GM23338 (cell line): ENCODE data around the gene TOM1L2. TPM values are rescaled to one million over a fixed set of nuclear protein-coding genes. Genes with fewer than 3 reads are reported as not detected.

Source experiments
- ATAC-seq: fragments of 200-7000 bp; cut with Tn5 transposase; 3 replicates; pipeline ENCODE4 v1.9.1; 2020
- DNase-seq: peaks from one replicate; pipeline ENCODE4 v3.0.0-alpha.2; 2015; ENCODE audit warnings: low spot score
- H2AFZ ChIP-seq: fragments of 200-600 bp; sonication (generic); 2 replicates; pipeline ENCODE4 v1.8.0; 2016; ENCODE audit warnings: antibody characterized with exemption, mild to moderate bottlenecking, moderate library complexity
- H3F3A ChIP-seq: fragments of 200-600 bp; sonication (generic); replicated peaks from 2 replicates; pipeline ENCODE4 v1.8.0; 2017; ENCODE audit warnings: antibody characterized with exemption, mixed run types, low read depth
- H3K27ac ChIP-seq: fragments of 200-600 bp; sonication (generic); 2 replicates; pipeline ENCODE4 v1.6.1; 2016; ENCODE audit warnings: low read depth
- H3K27me3 ChIP-seq: fragments of 200-600 bp; sonication (generic); 2 replicates; pipeline ENCODE4 v1.8.0; 2016; ENCODE audit warnings: mild to moderate bottlenecking, mixed run types, moderate library complexity; ENCODE audit not compliant: insufficient read depth
- H3K36me3 ChIP-seq: fragments of 200-600 bp; sonication (generic); 2 replicates; pipeline ENCODE4 v1.8.0; 2016; ENCODE audit warnings: mild to moderate bottlenecking; ENCODE audit not compliant: insufficient read depth
- H3K4me1 ChIP-seq: fragments of 200-600 bp; sonication (generic); 2 replicates; pipeline ENCODE4 v1.8.0; 2016; ENCODE audit warnings: mild to moderate bottlenecking, moderate library complexity; ENCODE audit not compliant: insufficient read depth
- H3K4me2 ChIP-seq: fragments of 200-600 bp; sonication (generic); 2 replicates; pipeline ENCODE4 v1.7.1; 2017; ENCODE audit warnings: mixed run types
- H3K4me3 ChIP-seq: fragments of 200-600 bp; sonication (generic); 2 replicates; pipeline ENCODE4 v1.6.1; 2016; ENCODE audit warnings: mixed run types
- H3K79me2 ChIP-seq: fragments of 200-600 bp; sonication (generic); replicated peaks from 2 replicates; pipeline ENCODE4 v1.8.0; 2017; ENCODE audit warnings: mild to moderate bottlenecking; ENCODE audit not compliant: insufficient read depth
- H3K9me2 ChIP-seq: fragments of 200-600 bp; sonication (generic); 2 replicates; pipeline ENCODE4 v1.8.0; 2017; ENCODE audit not compliant: insufficient read depth
- H4K20me1 ChIP-seq: fragments of 200-600 bp; sonication (generic); replicated peaks from 2 replicates; pipeline ENCODE4 v1.8.0; 2017; ENCODE audit warnings: mild to moderate bottlenecking; ENCODE audit not compliant: insufficient read depth
- H3K27ac Mint-ChIP-seq: 2 replicates; pipeline ENCODE4 v1.8.0; 2020; ENCODE audit warnings: inconsistent platforms, mild to moderate bottlenecking, moderate library complexity, mixed read lengths
- H3K27me3 Mint-ChIP-seq: 3 replicates; pipeline ENCODE4 v1.8.0; 2022; ENCODE audit warnings: low read depth, mild to moderate bottlenecking, moderate library complexity, mixed read lengths, inconsistent platforms; ENCODE audit not compliant: insufficient read depth, poor library complexity
- H3K36me3 Mint-ChIP-seq: 3 replicates; pipeline ENCODE4 v1.8.0; 2021; ENCODE audit warnings: low read depth, mild to moderate bottlenecking, inconsistent platforms, moderate library complexity, mixed read lengths
- H3K4me1 Mint-ChIP-seq: 3 replicates; pipeline ENCODE4 v1.8.0; 2020; ENCODE audit warnings: mild to moderate bottlenecking, inconsistent platforms, mixed read lengths
- H3K4me3 Mint-ChIP-seq: 3 replicates; pipeline ENCODE4 v1.8.0; 2021; ENCODE audit warnings: moderate library complexity, mild to moderate bottlenecking, inconsistent platforms, mixed read lengths
- H3K9me3 Mint-ChIP-seq: 3 replicates; pipeline ENCODE4 v1.8.0; 2020; ENCODE audit warnings: moderate library complexity, mild to moderate bottlenecking, inconsistent platforms, mixed read lengths
- CREB1 ChIP-seq: fragments of 250-450 bp; sonication (Bioruptor Pico); IDR thresholded peaks from 2 replicates; pipeline ENCODE4 v1.5.0; 2020; ENCODE audit warnings: low read depth, mild to moderate bottlenecking, moderate library complexity
- EZH2 ChIP-seq: fragments of 200-600 bp; sonication (generic); IDR thresholded peaks from one replicate; pipeline ENCODE4 v1.8.0; 2017; ENCODE audit warnings: antibody characterized with exemption, mild to moderate bottlenecking, low read depth; ENCODE audit not compliant: unreplicated experiment
- EZH2phosphoT487 ChIP-seq: fragments of 200-600 bp; sonication (generic); IDR thresholded peaks from one replicate; pipeline ENCODE4 v1.8.1; 2018; ENCODE audit warnings: antibody characterized with exemption; ENCODE audit not compliant: unreplicated experiment
- JUNB ChIP-seq: IDR thresholded peaks from one replicate; pipeline ENCODE4 v1.6.1; 2016; ENCODE audit warnings: antibody characterized with exemption; ENCODE audit not compliant: unreplicated experiment
- NANOG ChIP-seq: IDR thresholded peaks from 2 replicates; pipeline ENCODE4 v1.6.1; 2016; ENCODE audit warnings: antibody characterized with exemption, borderline replicate concordance
- POLR2AphosphoS5 ChIP-seq: IDR thresholded peaks from 2 replicates; pipeline ENCODE4 v1.6.1; 2016; ENCODE audit warnings: antibody characterized with exemption, low read depth
- STAT1 ChIP-seq: IDR thresholded peaks from one replicate; pipeline ENCODE4 v1.6.1; 2016; ENCODE audit warnings: antibody characterized with exemption; ENCODE audit not compliant: unreplicated experiment
- ZNF114 ChIP-seq: fragments of 250-450 bp; sonication (Bioruptor Pico); IDR thresholded peaks from 2 replicates; pipeline ENCODE4 v1.5.0; 2020; ENCODE audit warnings: mild to moderate bottlenecking, moderate library complexity
- ZNF331 ChIP-seq: fragments of 250-450 bp; sonication (Bioruptor Pico); IDR thresholded peaks from 2 replicates; pipeline ENCODE4 v1.5.0; 2020; ENCODE audit warnings: low read depth, mild to moderate bottlenecking, moderate library complexity
- polyA plus RNA-seq: library from polyadenylated mRNA; unstranded; fragments of >200 nt; fragmentation: Nextera tagmentation; extraction: Ambion mirVana; gene quantifications from 2 replicates; pipeline ENCODE4 v1.2.1, GENCODE V29; 2016
- total RNA-seq: library from RNA; depleted of rRNA; stranded (reverse); fragments of >200 nt; shearing (Covaris generic); gene quantifications from 2 replicates; pipeline ENCODE4 v1.2.3, GENCODE V29; 2014
- TF ChIP-seq, protein P1 (sequence below): fragments of 250-450 bp; sonication (Bioruptor Pico); IDR thresholded peaks from 2 replicates; pipeline ENCODE4 v1.5.0; 2020; ENCODE audit warnings: mild to moderate bottlenecking, moderate library complexity
- TF ChIP-seq, protein P2 (sequence below): IDR thresholded peaks from 2 replicates; pipeline ENCODE4 v1.6.1; 2016; ENCODE audit warnings: antibody characterized with exemption
- TF ChIP-seq, protein P3 (sequence below), 2 experiments: fragments of 200-600 bp in 1 of 2; sonication (generic) in 1 of 2; conservative IDR thresholded peaks; 2 replicates each; pipeline versions ENCODE4 v1.5.1 to v1.6.1; 2016 to 2017; ENCODE audit warnings: antibody characterized with exemption in 2 of 2, low read depth in 2 of 2, mild to moderate bottlenecking in 2 of 2, moderate library complexity in 1 of 2
- TF ChIP-seq, protein P4 (sequence below): IDR thresholded peaks from one replicate; pipeline ENCODE4 v1.6.1; 2018; ENCODE audit warnings: antibody characterized with exemption; ENCODE audit not compliant: unreplicated experiment

Gene TOM1L2
- total and polyA plus RNA-seq, 2 experiments from 2014 or later, result 3.3 TPM

DNA sequence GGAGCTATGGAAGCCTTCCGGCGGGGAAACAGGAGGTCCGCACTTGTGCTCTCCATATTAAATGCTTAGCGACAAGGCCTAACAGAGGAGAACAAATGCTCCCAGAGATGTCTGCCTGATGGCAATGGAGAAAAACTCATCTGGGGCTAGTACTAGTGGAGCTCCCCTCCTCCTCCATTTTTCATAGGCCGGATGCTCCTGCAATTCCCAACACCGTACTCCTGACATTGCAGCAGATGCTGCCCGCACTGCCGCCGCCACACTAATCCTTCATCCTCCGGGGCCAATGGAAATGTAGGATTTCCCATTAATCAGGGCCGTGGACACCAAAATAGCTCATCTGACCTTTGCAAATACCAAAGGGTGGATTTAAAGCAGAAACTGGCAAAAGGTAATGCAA, 27.5 kb downstream of the TOM1L2 start:
- ATAC-seq, result no peak
- Histone ChIP-seq H3K9me2 (no peaks in the 10 kb centered on the region), H3K36me3 (no peaks in the 10 kb centered on the region), H3K4me2 (no peak overlapping the region), H3K27ac (no peak overlapping the region), H3K79me2 (no peaks in the 10 kb centered on the region), H2AFZ (0 out of 2 replicates have a peak overlapping the region, but pooled peaks have one; percentile 40), H3K4me1 (peaks cover 36% of the 10 kb centered on the region), H3K4me3 (no peak overlapping the region), H4K20me1 (no peaks in the 10 kb centered on the region), H3K27me3 (no peaks in the 10 kb centered on the region), H3F3A (no peaks in the 10 kb centered on the region)
- H3K36me3 Mint-ChIP-seq, result no peaks in the 10 kb centered on the region
- peaks cover 2% of the 10 kb centered on the region for H3K27me3 Mint-ChIP-seq
- H3K4me3 Mint-ChIP-seq, result no peak overlapping the region
- H3K4me1 Mint-ChIP-seq, result peaks cover 23% of the 10 kb centered on the region
- no peaks in the 10 kb centered on the region for H3K9me3 Mint-ChIP-seq
- no peak for DNase-seq
- TF ChIP-seq ZNF331, result no peak
- TF ChIP-seq STAT1, result no peak
- no peak for TF ChIP-seq JUNB
- TF ChIP-seq POLR2AphosphoS5, result no peak
- TF ChIP-seq ZNF114, result no peak
- TF ChIP-seq, protein P1, sequence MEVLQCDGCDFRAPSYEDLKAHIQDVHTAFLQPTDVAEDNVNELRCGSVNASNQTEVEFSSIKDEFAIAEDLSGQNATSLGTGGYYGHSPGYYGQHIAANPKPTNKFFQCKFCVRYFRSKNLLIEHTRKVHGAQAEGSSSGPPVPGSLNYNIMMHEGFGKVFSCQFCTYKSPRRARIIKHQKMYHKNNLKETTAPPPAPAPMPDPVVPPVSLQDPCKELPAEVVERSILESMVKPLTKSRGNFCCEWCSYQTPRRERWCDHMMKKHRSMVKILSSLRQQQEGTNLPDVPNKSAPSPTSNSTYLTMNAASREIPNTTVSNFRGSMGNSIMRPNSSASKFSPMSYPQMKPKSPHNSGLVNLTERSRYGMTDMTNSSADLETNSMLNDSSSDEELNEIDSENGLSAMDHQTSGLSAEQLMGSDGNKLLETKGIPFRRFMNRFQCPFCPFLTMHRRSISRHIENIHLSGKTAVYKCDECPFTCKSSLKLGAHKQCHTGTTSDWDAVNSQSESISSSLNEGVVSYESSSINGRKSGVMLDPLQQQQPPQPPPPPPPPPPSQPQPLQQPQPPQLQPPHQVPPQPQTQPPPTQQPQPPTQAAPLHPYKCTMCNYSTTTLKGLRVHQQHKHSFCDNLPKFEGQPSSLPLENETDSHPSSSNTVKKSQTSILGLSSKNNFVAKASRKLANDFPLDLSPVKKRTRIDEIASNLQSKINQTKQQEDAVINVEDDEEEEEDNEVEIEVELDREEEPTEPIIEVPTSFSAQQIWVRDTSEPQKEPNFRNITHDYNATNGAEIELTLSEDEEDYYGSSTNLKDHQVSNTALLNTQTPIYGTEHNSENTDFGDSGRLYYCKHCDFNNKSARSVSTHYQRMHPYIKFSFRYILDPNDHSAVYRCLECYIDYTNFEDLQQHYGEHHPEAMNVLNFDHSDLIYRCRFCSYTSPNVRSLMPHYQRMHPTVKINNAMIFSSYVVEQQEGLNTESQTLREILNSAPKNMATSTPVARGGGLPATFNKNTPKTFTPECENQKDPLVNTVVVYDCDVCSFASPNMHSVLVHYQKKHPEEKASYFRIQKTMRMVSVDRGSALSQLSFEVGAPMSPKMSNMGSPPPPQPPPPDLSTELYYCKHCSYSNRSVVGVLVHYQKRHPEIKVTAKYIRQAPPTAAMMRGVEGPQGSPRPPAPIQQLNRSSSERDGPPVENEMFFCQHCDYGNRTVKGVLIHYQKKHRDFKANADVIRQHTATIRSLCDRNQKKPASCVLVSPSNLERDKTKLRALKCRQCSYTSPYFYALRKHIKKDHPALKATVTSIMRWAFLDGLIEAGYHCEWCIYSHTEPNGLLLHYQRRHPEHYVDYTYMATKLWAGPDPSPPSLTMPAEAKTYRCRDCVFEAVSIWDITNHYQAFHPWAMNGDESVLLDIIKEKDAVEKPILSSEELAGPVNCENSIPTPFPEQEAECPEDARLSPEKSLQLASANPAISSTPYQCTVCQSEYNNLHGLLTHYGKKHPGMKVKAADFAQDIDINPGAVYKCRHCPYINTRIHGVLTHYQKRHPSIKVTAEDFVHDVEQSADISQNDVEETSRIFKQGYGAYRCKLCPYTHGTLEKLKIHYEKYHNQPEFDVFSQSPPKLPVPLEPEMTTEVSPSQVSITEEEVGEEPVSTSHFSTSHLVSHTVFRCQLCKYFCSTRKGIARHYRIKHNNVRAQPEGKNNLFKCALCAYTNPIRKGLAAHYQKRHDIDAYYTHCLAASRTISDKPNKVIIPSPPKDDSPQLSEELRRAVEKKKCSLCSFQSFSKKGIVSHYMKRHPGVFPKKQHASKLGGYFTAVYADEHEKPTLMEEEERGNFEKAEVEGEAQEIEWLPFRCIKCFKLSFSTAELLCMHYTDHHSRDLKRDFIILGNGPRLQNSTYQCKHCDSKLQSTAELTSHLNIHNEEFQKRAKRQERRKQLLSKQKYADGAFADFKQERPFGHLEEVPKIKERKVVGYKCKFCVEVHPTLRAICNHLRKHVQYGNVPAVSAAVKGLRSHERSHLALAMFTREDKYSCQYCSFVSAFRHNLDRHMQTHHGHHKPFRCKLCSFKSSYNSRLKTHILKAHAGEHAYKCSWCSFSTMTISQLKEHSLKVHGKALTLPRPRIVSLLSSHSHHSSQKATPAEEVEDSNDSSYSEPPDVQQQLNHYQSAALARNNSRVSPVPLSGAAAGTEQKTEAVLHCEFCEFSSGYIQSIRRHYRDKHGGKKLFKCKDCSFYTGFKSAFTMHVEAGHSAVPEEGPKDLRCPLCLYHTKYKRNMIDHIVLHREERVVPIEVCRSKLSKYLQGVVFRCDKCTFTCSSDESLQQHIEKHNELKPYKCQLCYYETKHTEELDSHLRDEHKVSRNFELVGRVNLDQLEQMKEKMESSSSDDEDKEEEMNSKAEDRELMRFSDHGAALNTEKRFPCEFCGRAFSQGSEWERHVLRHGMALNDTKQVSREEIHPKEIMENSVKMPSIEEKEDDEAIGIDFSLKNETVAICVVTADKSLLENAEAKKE, result no peak
- TF ChIP-seq EZH2phosphoT487, result no peak
- TF ChIP-seq, protein P2, sequence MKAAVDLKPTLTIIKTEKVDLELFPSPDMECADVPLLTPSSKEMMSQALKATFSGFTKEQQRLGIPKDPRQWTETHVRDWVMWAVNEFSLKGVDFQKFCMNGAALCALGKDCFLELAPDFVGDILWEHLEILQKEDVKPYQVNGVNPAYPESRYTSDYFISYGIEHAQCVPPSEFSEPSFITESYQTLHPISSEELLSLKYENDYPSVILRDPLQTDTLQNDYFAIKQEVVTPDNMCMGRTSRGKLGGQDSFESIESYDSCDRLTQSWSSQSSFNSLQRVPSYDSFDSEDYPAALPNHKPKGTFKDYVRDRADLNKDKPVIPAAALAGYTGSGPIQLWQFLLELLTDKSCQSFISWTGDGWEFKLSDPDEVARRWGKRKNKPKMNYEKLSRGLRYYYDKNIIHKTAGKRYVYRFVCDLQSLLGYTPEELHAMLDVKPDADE, result no peak
- TF ChIP-seq, protein P3, sequence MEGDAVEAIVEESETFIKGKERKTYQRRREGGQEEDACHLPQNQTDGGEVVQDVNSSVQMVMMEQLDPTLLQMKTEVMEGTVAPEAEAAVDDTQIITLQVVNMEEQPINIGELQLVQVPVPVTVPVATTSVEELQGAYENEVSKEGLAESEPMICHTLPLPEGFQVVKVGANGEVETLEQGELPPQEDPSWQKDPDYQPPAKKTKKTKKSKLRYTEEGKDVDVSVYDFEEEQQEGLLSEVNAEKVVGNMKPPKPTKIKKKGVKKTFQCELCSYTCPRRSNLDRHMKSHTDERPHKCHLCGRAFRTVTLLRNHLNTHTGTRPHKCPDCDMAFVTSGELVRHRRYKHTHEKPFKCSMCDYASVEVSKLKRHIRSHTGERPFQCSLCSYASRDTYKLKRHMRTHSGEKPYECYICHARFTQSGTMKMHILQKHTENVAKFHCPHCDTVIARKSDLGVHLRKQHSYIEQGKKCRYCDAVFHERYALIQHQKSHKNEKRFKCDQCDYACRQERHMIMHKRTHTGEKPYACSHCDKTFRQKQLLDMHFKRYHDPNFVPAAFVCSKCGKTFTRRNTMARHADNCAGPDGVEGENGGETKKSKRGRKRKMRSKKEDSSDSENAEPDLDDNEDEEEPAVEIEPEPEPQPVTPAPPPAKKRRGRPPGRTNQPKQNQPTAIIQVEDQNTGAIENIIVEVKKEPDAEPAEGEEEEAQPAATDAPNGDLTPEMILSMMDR (conservative IDR thresholded peaks at IDR 0.05; ENCODE audit: low read depth in 2 of 2), result no peak
- no peak for TF ChIP-seq EZH2
- no peak for TF ChIP-seq CREB1 (CRISPR knock-in tag)
- TF ChIP-seq, protein P4, sequence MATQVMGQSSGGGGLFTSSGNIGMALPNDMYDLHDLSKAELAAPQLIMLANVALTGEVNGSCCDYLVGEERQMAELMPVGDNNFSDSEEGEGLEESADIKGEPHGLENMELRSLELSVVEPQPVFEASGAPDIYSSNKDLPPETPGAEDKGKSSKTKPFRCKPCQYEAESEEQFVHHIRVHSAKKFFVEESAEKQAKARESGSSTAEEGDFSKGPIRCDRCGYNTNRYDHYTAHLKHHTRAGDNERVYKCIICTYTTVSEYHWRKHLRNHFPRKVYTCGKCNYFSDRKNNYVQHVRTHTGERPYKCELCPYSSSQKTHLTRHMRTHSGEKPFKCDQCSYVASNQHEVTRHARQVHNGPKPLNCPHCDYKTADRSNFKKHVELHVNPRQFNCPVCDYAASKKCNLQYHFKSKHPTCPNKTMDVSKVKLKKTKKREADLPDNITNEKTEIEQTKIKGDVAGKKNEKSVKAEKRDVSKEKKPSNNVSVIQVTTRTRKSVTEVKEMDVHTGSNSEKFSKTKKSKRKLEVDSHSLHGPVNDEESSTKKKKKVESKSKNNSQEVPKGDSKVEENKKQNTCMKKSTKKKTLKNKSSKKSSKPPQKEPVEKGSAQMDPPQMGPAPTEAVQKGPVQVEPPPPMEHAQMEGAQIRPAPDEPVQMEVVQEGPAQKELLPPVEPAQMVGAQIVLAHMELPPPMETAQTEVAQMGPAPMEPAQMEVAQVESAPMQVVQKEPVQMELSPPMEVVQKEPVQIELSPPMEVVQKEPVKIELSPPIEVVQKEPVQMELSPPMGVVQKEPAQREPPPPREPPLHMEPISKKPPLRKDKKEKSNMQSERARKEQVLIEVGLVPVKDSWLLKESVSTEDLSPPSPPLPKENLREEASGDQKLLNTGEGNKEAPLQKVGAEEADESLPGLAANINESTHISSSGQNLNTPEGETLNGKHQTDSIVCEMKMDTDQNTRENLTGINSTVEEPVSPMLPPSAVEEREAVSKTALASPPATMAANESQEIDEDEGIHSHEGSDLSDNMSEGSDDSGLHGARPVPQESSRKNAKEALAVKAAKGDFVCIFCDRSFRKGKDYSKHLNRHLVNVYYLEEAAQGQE, result no peak
- TF ChIP-seq NANOG, result no peak
- no peak overlapping the region for H3K27ac Mint-ChIP-seq
